HepG2 (cell line): Measurements from ENCODE around the gene TMEM183A. TPM values are rescaled to one million over a fixed set of nuclear protein-coding genes. Genes with fewer than 3 reads are reported as not detected.
A peak's percentile ranks its signal among the peaks of the same experiment; 100 is the strongest.

Experiments
- DMAP1 ChIP-seq: IDR thresholded peaks from 2 replicates; pipeline ENCODE4 v1.6.1; 2016
- EHMT2 ChIP-seq: fragments of 200-600 bp; sonication (generic); IDR thresholded peaks from 2 replicates; pipeline ENCODE4 v1.7.0; 2017; ENCODE audit warnings: antibody characterized with exemption, low read depth, low read length, borderline replicate concordance
- IKZF4 ChIP-seq: sonication (generic); formaldehyde crosslinking; IDR thresholded peaks from 2 replicates; pipeline ENCODE4 v1.5.1; 2020; ENCODE audit warnings: borderline replicate concordance, mild to moderate bottlenecking, low read depth, missing genetic modification reagents; ENCODE audit errors: not compliant biosample characterization
- MED1 ChIP-seq: sonication (generic); formaldehyde crosslinking; IDR thresholded peaks from 2 replicates; pipeline ENCODE4 v1.4.0; 2020; ENCODE audit warnings: missing genetic modification reagents
- PAX8 ChIP-seq: sonication (generic); formaldehyde crosslinking; IDR thresholded peaks from 2 replicates; pipeline ENCODE4 v1.8.0; 2022; ENCODE audit warnings: mild to moderate bottlenecking, missing genetic modification reagents, borderline replicate concordance
- PRPF4 ChIP-seq: fragments of 200-400 bp; formaldehyde crosslinking; IDR thresholded peaks from 2 replicates; pipeline ENCODE4 v1.6.1; 2016; ENCODE audit warnings: low read length, low read depth; ENCODE audit not compliant: poor library complexity, severe bottlenecking
- SALL1 ChIP-seq: sonication (generic); formaldehyde crosslinking; IDR thresholded peaks from 2 replicates; pipeline ENCODE4 v1.8.0; 2022; ENCODE audit warnings: mild to moderate bottlenecking, missing genetic modification reagents
- SRSF4 ChIP-seq: fragments of 200-400 bp; formaldehyde crosslinking; IDR thresholded peaks from one replicate; pipeline ENCODE4 v1.6.1; 2018; ENCODE audit warnings: mild to moderate bottlenecking, low read depth, low read length, moderate library complexity; ENCODE audit not compliant: poor library complexity, severe bottlenecking
- TARDBP ChIP-seq: sonication (generic); formaldehyde crosslinking; IDR thresholded peaks from 2 replicates; pipeline ENCODE4 v1.8.0; 2022; ENCODE audit warnings: mild to moderate bottlenecking, missing genetic modification reagents
- XBP1 ChIP-seq: sonication (generic); formaldehyde crosslinking; IDR thresholded peaks from 2 replicates; pipeline ENCODE4 v1.5.0; 2020; ENCODE audit warnings: missing genetic modification reagents
- YEATS2 ChIP-seq: sonication (generic); formaldehyde crosslinking; IDR thresholded peaks from 2 replicates; pipeline ENCODE4 v1.4.0; 2020; ENCODE audit warnings: missing genetic modification reagents, borderline replicate concordance
- ZNF263 ChIP-seq: sonication (generic); formaldehyde crosslinking; IDR thresholded peaks from 2 replicates; pipeline ENCODE4 v1.4.0; 2020; ENCODE audit warnings: missing genetic modification reagents
- ZNF446 ChIP-seq: sonication (generic); formaldehyde crosslinking; IDR thresholded peaks from 2 replicates; pipeline ENCODE4 v1.5.0; 2020; ENCODE audit warnings: mild to moderate bottlenecking, missing genetic modification reagents
- ZNF616 ChIP-seq: sonication (generic); formaldehyde crosslinking; IDR thresholded peaks from 2 replicates; pipeline ENCODE4 v1.5.0; 2020; ENCODE audit warnings: low read depth, mild to moderate bottlenecking, missing genetic modification reagents
- polyA plus RNA-seq, 8 experiments: library from polyadenylated mRNA; depleted of rRNA in 3 of 8; stranded (reverse) in 7 of 8; unstranded in 1 of 8; fragments of >200 nt; fragmentation: Illumina TruSeq in 4 of 8; extraction: Trizol in 4 of 8; gene quantifications; 2 replicates each; pipeline versions ENCODE4 v1.2.1 to v1.2.3, GENCODE V29; 2011 to 2016; ENCODE audit warnings: low read depth in 4 of 8, missing spikeins in 1 of 8, mixed read lengths in 1 of 8; ENCODE audit not compliant: insufficient read depth in 1 of 8
- total RNA-seq, 5 experiments: library from RNA; depleted of rRNA; stranded (reverse); fragments of >200 nt; fragmentation: Illumina TruSeq; extraction: Trizol; gene quantifications; 2 replicates each; pipeline ENCODE4 v1.2.3, GENCODE V29; 2016; ENCODE audit warnings: low read depth in 1 of 5
- TF ChIP-seq, protein P1 (sequence below): sonication (generic); formaldehyde crosslinking; IDR thresholded peaks from 2 replicates; pipeline ENCODE4 v1.5.1; 2020; ENCODE audit warnings: missing genetic modification reagents, mild to moderate bottlenecking, borderline replicate concordance
- TF ChIP-seq, protein P2 (sequence below): IDR thresholded peaks from 2 replicates; pipeline ENCODE4 v1.6.1; 2018; ENCODE audit warnings: missing genetic modification reagents
- TF ChIP-seq, protein P3 (sequence below): sonication (generic); formaldehyde crosslinking; IDR thresholded peaks from 2 replicates; pipeline ENCODE4 v1.8.0; 2023; ENCODE audit warnings: mild to moderate bottlenecking, missing genetic modification reagents
- TF ChIP-seq, protein P4 (sequence below): sonication (generic); formaldehyde crosslinking; IDR thresholded peaks from 2 replicates; pipeline ENCODE4 v1.4.0; 2020; ENCODE audit warnings: missing genetic modification reagents, mild to moderate bottlenecking, borderline replicate concordance
- TF ChIP-seq, protein P5 (sequence below): sonication (generic); formaldehyde crosslinking; IDR thresholded peaks from 2 replicates; pipeline ENCODE4; 2020; ENCODE audit warnings: missing genetic modification reagents, mild to moderate bottlenecking, borderline replicate concordance

TMEM183A gene
- total and polyA plus RNA-seq, 2 of the 13 experiments (the other 11 are each of a cell fraction or from before 2014, with no cell fraction given) = 59.7 to 82.0 TPM

DNA sequence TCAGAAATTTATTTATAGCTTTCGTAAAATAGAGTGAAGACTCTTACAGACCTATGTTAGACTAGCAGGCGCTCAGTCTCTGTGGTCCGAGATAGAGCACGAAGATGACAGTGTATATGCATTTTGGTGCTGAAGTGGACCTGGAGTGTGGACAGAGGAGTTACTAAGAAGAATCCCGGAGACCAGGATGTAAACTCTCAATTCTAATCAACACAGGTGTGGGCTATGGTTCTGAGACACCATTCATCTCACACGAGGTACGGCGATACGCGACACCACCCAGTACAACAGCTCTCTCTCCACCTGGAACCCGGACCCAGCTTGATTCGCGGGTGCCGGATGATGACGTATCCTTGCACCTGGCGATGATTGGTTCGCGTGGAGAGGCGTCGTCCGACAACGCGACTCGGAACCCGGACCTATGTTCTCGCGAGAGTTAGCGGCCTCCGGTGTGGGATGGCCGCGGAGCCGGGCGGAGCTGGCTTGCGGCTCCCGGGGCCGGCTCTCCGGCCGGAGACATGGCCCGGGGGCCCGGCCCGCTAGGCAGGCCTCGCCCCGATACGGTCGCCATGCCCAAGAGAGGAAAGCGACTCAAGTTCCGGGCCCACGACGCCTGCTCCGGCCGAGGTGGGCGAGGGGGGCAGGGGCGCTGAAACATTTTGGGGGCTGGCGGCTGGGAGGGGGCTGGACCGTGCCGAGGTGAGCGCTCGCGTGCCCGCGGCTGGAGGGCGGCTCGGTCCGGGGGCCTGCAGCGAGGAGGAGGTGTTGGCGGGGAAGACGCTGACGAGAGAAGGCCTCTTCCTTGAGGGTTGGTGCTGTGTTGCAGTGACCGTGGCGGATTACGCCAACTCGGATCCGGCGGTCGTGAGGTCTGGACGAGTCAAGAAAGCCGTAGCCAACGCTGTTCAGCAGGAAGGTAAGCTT, at the start of gene TMEM183A (continued):
- TF ChIP-seq, protein P1, sequence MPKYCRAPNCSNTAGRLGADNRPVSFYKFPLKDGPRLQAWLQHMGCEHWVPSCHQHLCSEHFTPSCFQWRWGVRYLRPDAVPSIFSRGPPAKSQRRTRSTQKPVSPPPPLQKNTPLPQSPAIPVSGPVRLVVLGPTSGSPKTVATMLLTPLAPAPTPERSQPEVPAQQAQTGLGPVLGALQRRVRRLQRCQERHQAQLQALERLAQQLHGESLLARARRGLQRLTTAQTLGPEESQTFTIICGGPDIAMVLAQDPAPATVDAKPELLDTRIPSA (CRISPR knock-in tag) = no peak
- TF ChIP-seq PRPF4 = no peak
- TF ChIP-seq, protein P2, sequence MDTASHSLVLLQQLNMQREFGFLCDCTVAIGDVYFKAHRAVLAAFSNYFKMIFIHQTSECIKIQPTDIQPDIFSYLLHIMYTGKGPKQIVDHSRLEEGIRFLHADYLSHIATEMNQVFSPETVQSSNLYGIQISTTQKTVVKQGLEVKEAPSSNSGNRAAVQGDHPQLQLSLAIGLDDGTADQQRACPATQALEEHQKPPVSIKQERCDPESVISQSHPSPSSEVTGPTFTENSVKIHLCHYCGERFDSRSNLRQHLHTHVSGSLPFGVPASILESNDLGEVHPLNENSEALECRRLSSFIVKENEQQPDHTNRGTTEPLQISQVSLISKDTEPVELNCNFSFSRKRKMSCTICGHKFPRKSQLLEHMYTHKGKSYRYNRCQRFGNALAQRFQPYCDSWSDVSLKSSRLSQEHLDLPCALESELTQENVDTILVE = peak; percentile 58; the same call in 1 of the 2 replicates
- peak; percentile 85 for TF ChIP-seq SALL1 (CRISPR knock-in tag)
- TF ChIP-seq, protein P3, sequence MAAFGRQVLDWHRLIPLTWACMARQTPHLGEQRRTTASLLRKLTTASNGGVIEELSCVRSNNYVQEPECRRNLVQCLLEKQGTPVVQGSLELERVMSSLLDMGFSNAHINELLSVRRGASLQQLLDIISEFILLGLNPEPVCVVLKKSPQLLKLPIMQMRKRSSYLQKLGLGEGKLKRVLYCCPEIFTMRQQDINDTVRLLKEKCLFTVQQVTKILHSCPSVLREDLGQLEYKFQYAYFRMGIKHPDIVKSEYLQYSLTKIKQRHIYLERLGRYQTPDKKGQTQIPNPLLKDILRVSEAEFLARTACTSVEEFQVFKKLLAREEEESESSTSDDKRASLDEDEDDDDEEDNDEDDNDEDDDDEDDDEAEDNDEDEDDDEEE (CRISPR knock-in tag) = peak; percentile 18; the same call in 1 of the 2 replicates
- TF ChIP-seq, protein P4, sequence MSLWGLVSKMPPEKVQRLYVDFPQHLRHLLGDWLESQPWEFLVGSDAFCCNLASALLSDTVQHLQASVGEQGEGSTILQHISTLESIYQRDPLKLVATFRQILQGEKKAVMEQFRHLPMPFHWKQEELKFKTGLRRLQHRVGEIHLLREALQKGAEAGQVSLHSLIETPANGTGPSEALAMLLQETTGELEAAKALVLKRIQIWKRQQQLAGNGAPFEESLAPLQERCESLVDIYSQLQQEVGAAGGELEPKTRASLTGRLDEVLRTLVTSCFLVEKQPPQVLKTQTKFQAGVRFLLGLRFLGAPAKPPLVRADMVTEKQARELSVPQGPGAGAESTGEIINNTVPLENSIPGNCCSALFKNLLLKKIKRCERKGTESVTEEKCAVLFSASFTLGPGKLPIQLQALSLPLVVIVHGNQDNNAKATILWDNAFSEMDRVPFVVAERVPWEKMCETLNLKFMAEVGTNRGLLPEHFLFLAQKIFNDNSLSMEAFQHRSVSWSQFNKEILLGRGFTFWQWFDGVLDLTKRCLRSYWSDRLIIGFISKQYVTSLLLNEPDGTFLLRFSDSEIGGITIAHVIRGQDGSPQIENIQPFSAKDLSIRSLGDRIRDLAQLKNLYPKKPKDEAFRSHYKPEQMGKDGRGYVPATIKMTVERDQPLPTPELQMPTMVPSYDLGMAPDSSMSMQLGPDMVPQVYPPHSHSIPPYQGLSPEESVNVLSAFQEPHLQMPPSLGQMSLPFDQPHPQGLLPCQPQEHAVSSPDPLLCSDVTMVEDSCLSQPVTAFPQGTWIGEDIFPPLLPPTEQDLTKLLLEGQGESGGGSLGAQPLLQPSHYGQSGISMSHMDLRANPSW (CRISPR knock-in tag) = peak; percentile 70; the same call in 1 of the 2 replicates
- TF ChIP-seq EHMT2 = no peak
- peak; percentile 39; the same call in 1 of the 2 replicates for TF ChIP-seq TARDBP (CRISPR knock-in tag)
- no peak for TF ChIP-seq SRSF4
- no peak for TF ChIP-seq XBP1 (CRISPR knock-in tag)
- TF ChIP-seq ZNF446 (CRISPR knock-in tag) = no peak
- TF ChIP-seq ZNF263 (CRISPR knock-in tag) = 0 out of 2 replicates have a peak, but pooled peaks have one; percentile 31
- no peak for TF ChIP-seq PAX8 (CRISPR knock-in tag)
- TF ChIP-seq DMAP1 = peak; percentile 72
- 0 out of 2 replicates have a peak, but pooled peaks have one; percentile 47 for TF ChIP-seq MED1
- TF ChIP-seq YEATS2 (CRISPR knock-in tag) = peak; percentile 66
- TF ChIP-seq, protein P5, sequence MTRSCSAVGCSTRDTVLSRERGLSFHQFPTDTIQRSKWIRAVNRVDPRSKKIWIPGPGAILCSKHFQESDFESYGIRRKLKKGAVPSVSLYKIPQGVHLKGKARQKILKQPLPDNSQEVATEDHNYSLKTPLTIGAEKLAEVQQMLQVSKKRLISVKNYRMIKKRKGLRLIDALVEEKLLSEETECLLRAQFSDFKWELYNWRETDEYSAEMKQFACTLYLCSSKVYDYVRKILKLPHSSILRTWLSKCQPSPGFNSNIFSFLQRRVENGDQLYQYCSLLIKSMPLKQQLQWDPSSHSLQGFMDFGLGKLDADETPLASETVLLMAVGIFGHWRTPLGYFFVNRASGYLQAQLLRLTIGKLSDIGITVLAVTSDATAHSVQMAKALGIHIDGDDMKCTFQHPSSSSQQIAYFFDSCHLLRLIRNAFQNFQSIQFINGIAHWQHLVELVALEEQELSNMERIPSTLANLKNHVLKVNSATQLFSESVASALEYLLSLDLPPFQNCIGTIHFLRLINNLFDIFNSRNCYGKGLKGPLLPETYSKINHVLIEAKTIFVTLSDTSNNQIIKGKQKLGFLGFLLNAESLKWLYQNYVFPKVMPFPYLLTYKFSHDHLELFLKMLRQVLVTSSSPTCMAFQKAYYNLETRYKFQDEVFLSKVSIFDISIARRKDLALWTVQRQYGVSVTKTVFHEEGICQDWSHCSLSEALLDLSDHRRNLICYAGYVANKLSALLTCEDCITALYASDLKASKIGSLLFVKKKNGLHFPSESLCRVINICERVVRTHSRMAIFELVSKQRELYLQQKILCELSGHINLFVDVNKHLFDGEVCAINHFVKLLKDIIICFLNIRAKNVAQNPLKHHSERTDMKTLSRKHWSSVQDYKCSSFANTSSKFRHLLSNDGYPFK (CRISPR knock-in tag) = peak; percentile 62; the same call in 1 of the 2 replicates
- TF ChIP-seq ZNF616 = 0 out of 2 replicates have a peak, but pooled peaks have one; percentile 61
- no peak for TF ChIP-seq IKZF4 (CRISPR knock-in tag)
